Stomach (tissue), 4 donors: Measurements from ENCODE around the gene NEDD4L.

ENCODE experiments used
- CTCF ChIP-seq, 7 experiments: fragments of 450-650 bp in 4 of 7; fragments of 200-600 bp in 3 of 7; sonication (generic) in 3 of 7; IDR thresholded peaks; one replicate each; pipeline ENCODE4 v1.5.1; 2016 to 2019; ENCODE audit warnings: antibody characterized with exemption in 7 of 7, control low read depth in 2 of 7, mild to moderate bottlenecking in 1 of 7
- EP300 ChIP-seq: sonication (generic); formaldehyde crosslinking; IDR thresholded peaks from one replicate; pipeline ENCODE4 v1.6.1; 2017; ENCODE audit warnings: antibody characterized with exemption
- POLR2A ChIP-seq, 4 donors: fragments of 450-650 bp; IDR thresholded peaks; one replicate each; pipeline ENCODE4 v1.6.1; 2016; ENCODE audit warnings: antibody characterized with exemption in 4 of 4, control low read depth in 2 of 4, mild to moderate bottlenecking in 1 of 4, moderate library complexity in 1 of 4
- POLR2AphosphoS5 ChIP-seq, 3 donors: sonication (generic); formaldehyde crosslinking; IDR thresholded peaks; one replicate each; pipeline ENCODE4 v1.6.1; 2016; ENCODE audit warnings: antibody characterized with exemption in 3 of 3

GRCh38 chr18:58297198-58297597, 253.2 kb downstream of the NEDD4L start:
- TF ChIP-seq POLR2AphosphoS5 (IDR thresholded peaks at IDR 0.05) (no peak), CTCF (IDR thresholded peaks at IDR 0.05) (no peak), POLR2A (IDR thresholded peaks at IDR 0.05) (no peak), EP300 (no peak)
